GM18519 (cell line): ENCODE data around the gene HTATIP2.
"Not testable (repeated sequence)": the region's sequence is repeated elsewhere in the genome, so short reads cannot be mapped to it uniquely, and the experiment has no call there.

Experiments used
- ATAC-seq: cut with Tn5 transposase; IDR thresholded peaks from one replicate; pipeline ENCODE4 v1.9.1; 2021; ENCODE audit warnings: mild to moderate bottlenecking, moderate library complexity; ENCODE audit not compliant: unreplicated experiment, low FRiP score

HTATIP2 gene

GRCh38 chr11:20369826-20370225 lies 6.3 kb downstream of the HTATIP2 start:
- ATAC-seq, result no peak

- no peak for ATAC-seq
Measured at GRCh38 chr11:20372081-20372626, 8.6 kb downstream of the HTATIP2 start.

- no peak for ATAC-seq
Measured at GRCh38 chr11:20373147-20373546, 9.6 kb downstream of the HTATIP2 start.

- no peak for ATAC-seq
Measured at GRCh38 chr11:20373568-20374209, 10.2 kb downstream of the HTATIP2 start.

- ATAC-seq, result no peak
Measured at GRCh38 chr11:20374741-20375300, 11.3 kb downstream of the HTATIP2 start.

GRCh38 chr11:20376162-20376730 lies 12.7 kb downstream of the HTATIP2 start:
- no peak for ATAC-seq

GRCh38 chr11:20385996-20386395 lies 22.5 kb downstream of the HTATIP2 start:
- ATAC-seq, result not testable (repeated sequence)

- ATAC-seq, result peak; percentile 69
Measured at GRCh38 chr11:20387261-20388095, 24.0 kb downstream of the HTATIP2 start, which contains the start of gene PRMT3. Gene PRMT3 (plus strand): TSS chr11:20387716. CDS start chr11:20387747, 31 bp downstream.

GRCh38 chr11:20388096-20389055 lies 24.9 kb downstream of the HTATIP2 start:
- peak; percentile 14 for ATAC-seq

GRCh38 chr11:20397281-20397680 lies 33.8 kb downstream of the HTATIP2 start:
- peak; percentile 78 for ATAC-seq

- no peak for ATAC-seq
Measured at GRCh38 chr11:20399498-20399897, 36.0 kb downstream of the HTATIP2 start.

GRCh38 chr11:20403059-20403458 lies 39.5 kb downstream of the HTATIP2 start:
- no peak for ATAC-seq

GRCh38 chr11:20406484-20406883 lies 43.0 kb downstream of the HTATIP2 start:
- no peak for ATAC-seq

- no peak for ATAC-seq
Measured at GRCh38 chr11:20407344-20407743, 43.8 kb downstream of the HTATIP2 start.

- no peak for ATAC-seq
Measured at GRCh38 chr11:20415432-20415831, 51.9 kb downstream of the HTATIP2 start.

GRCh38 chr11:20417771-20418170 lies 54.3 kb downstream of the HTATIP2 start:
- ATAC-seq, result no peak

- no peak for ATAC-seq
Measured at GRCh38 chr11:20421946-20422345, 58.4 kb downstream of the HTATIP2 start.

GRCh38 chr11:20429216-20429615 lies 65.7 kb downstream of the HTATIP2 start:
- ATAC-seq, result no peak
